ENCODE results near the gene ELAVL3. TPM values are rescaled to one million over a fixed set of nuclear protein-coding genes. Genes with fewer than 3 reads are reported as not detected.
A peak's percentile ranks its signal among the peaks of the same experiment; 100 is the strongest.

The ELAVL3 gene
- total and polyA plus RNA-seq, 2 of the 8 experiments (the other 6 are each of a cell fraction or from before 2014, with no cell fraction given), result 0.80 to 1.0 TPM

- FAIRE-seq (peak; percentile 81), DNase-seq (ENCODE audit: low read depth in 1 of 2, low spot score in 2 of 2) (no peak)
- Histone ChIP-seq H4K8ac (ENCODE audit: extremely low read depth, insufficient read depth, low read length) (peak overlapping the region; percentile 51; the same call in 1 of the 2 replicates), H2BK15ac (ENCODE audit: low read length) (peak overlapping the region; percentile 21), H3K4me2 (ENCODE audit: insufficient read depth in 1 of 2, low read depth in 2 of 2, low read length in 2 of 2) (peak overlapping the region; percentile 50 to 52; a peak in 2 of 4 replicates), H3K23ac (ENCODE audit: insufficient read length) (no peak overlapping the region), H3K4me1 (replicated peaks in 1 of 4; ENCODE audit: control insufficient read depth in 3 of 4, insufficient read depth in 4 of 4, low read length in 3 of 4) (peaks cover 4 to 15% (median 10%) of the 10 kb centered on the region in 4 experiments; a peak in 6 of 7 replicates), H2BK20ac (ENCODE audit: low read length) (peak overlapping the region; percentile 16), H4K20me1 (replicated peaks in 1 of 2; ENCODE audit: control insufficient read depth in 1 of 2, insufficient read depth in 2 of 2, low read length in 2 of 2) (peaks cover 0 to 9% of the 10 kb centered on the region in 2 experiments), H3K56ac (replicated peaks; ENCODE audit: insufficient read length, low read depth, low read length) (peak overlapping the region; percentile 100), H2BK5ac (ENCODE audit: low read depth, low read length) (peak overlapping the region; percentile 67; the same call in 1 of the 2 replicates), H2AFZ (ENCODE audit: low read length) (no peak overlapping the region), H4K5ac (ENCODE audit: insufficient read length, low read depth, low read length) (peak overlapping the region; percentile 80), H3K23me2 (ENCODE audit: low read depth, low read length) (peaks cover 9% of the 10 kb centered on the region; the same call in 1 of the 2 replicates), H3K4me3 (ENCODE audit: extremely low read depth in 1 of 4, insufficient read depth in 2 of 4, low read depth in 3 of 4, low read length in 4 of 4) (0 out of 8 replicates have a peak overlapping the region, but pooled peaks of 1 of the 4 experiments have one; percentile 34), H3K27ac (ENCODE audit: low read depth, low read length) (peak overlapping the region; percentile 22), H3K9ac (replicated peaks in 1 of 4; ENCODE audit: extremely low read depth in 1 of 4, low read depth in 3 of 4, low read length in 3 of 4) (peak overlapping the region in 1 of 4 experiments; percentile 67; a peak in 2 of 7 replicates), H4K91ac (replicated peaks; ENCODE audit: insufficient read length, low read length) (peak overlapping the region; percentile 99), H3K14ac (ENCODE audit: insufficient read length) (peak overlapping the region; percentile 93), H3K79me2 (ENCODE audit: control insufficient read depth in 1 of 2, insufficient read depth in 2 of 2, low read length in 2 of 2) (no peaks in the 10 kb centered on the region), H2AK5ac (ENCODE audit: low read depth, low read length) (peak overlapping the region; percentile 95), H3K4ac (replicated peaks; ENCODE audit: insufficient read length, low read depth, low read length) (peak overlapping the region; percentile 100), H3K27me3 (replicated peaks in 1 of 4; ENCODE audit: control insufficient read depth in 3 of 4, extremely low read depth in 1 of 4, insufficient read depth in 3 of 4, low read length in 3 of 4) (no peaks in the 10 kb centered on the region), H3K79me1 (ENCODE audit: low read depth, low read length) (peaks cover 4% of the 10 kb centered on the region; the same call in 1 of the 2 replicates), H3K18ac (ENCODE audit: extremely low read depth, low read length) (no peak overlapping the region; the same call in 1 of the 2 replicates), H2BK12ac (ENCODE audit: low read depth, low read length) (peak overlapping the region; percentile 97), H3K9me3 (ENCODE audit: insufficient read depth in 2 of 2, low read depth in 1 of 2, low read length in 1 of 2) (no peaks in the 10 kb centered on the region), H3K36me3 (ENCODE audit: control insufficient read depth in 2 of 4, insufficient read depth in 4 of 4, low read length in 3 of 4) (no peaks in the 10 kb centered on the region), H2BK120ac (replicated peaks; ENCODE audit: low read depth, low read length) (peak overlapping the region; percentile 92)
- 93 to 100% methylated on average over 3 to 9 of the region's 11 CpGs for WGBS, 2 experiments (ENCODE audit: extremely low coverage in 1 of 2, insufficient coverage in 1 of 2, insufficient read length in 1 of 2, insufficient replicate concordance in 2 of 2, low coverage in 1 of 2, low lambda C conversion rate in 2 of 2, missing lambda C conversion rate in 1 of 2)
- no peak for TF ChIP-seq CBX5 (IDR thresholded peaks at IDR 0.05; ENCODE audit: low read depth, low read length)
- POLR2A ChIA-PET (ENCODE audit: partially characterized antibody), result interaction anchor here (0.9 to 1.0 kb wide), 3 partner anchors 15 to 19 kb away, joined by 3 to 5 read pairs (median 3); no protein-coding TSS in a partner anchor
- CTCF ChIA-PET (ENCODE audit: partially characterized antibody), result interaction anchor here (0.7 kb wide), 1 partner anchor 31 kb away, joined by 3 read pairs; no protein-coding TSS in a partner anchor
These were observed 16.2 kb downstream of the ELAVL3 start for GRCh38 chr19:11464333-11465265.
